Vagina (tissue), 2 donors: ENCODE results near the gene ESPNL. TPM values are rescaled to one million over a fixed set of nuclear protein-coding genes. Genes with fewer than 3 reads are reported as not detected.

Experiments
- DNase-seq, 2 donors: peaks; one replicate each; pipeline ENCODE4 v3.0.0-alpha.2; 2017; ENCODE audit errors: extremely low spot score in 2 of 2
- H3K27ac ChIP-seq: fragments of 200-600 bp; sonication (generic); one replicate; pipeline ENCODE4 v1.5.1; 2019
- H3K27me3 ChIP-seq: fragments of 200-600 bp; sonication (generic); one replicate; pipeline ENCODE4 v1.5.1; 2019
- H3K36me3 ChIP-seq, 2 donors: fragments of 200-600 bp; sonication (generic); one replicate each; pipeline ENCODE4 v1.5.1; 2017 to 2019
- H3K4me1 ChIP-seq: fragments of 200-600 bp; sonication (generic); one replicate; pipeline ENCODE4 v1.5.1; 2019
- H3K4me3 ChIP-seq, 2 donors: fragments of 200-600 bp; sonication (generic); 1 replicate in 1 of 2; 2 replicates in 1 of 2; pipeline ENCODE4 v1.5.1; 2016 to 2019
- H3K9me3 ChIP-seq: fragments of 200-600 bp; sonication (generic); one replicate; pipeline ENCODE4 v1.5.1; 2019
- CTCF ChIP-seq, 3 experiments: fragments of 450-650 bp in 2 of 3; fragments of 200-600 bp in 1 of 3; sonication (generic) in 1 of 3; IDR thresholded peaks; one replicate each; pipeline ENCODE4 v1.5.1; 2017 to 2019; ENCODE audit warnings: antibody characterized with exemption in 3 of 3, mild to moderate bottlenecking in 2 of 3, moderate library complexity in 2 of 3
- POLR2A ChIP-seq, 2 donors: fragments of 450-650 bp; IDR thresholded peaks; one replicate each; pipeline ENCODE4 v1.6.1; 2017; ENCODE audit warnings: antibody characterized with exemption in 2 of 2, mild to moderate bottlenecking in 2 of 2, moderate library complexity in 2 of 2
- POLR2AphosphoS5 ChIP-seq, 2 donors: sonication (generic); formaldehyde crosslinking; IDR thresholded peaks; one replicate each; pipeline ENCODE4 v1.9.0; 2017; ENCODE audit warnings: antibody characterized with exemption in 2 of 2, mild to moderate bottlenecking in 2 of 2, low read depth in 1 of 2; ENCODE audit not compliant: insufficient read depth in 1 of 2
- intact Hi-C: fragments of 100-400 bp; cut with DNase I; formaldehyde crosslinking; loops from one replicate; pipeline ENCODE4 v1.15.1; 2023
- total RNA-seq: library from RNA; depleted of rRNA; stranded (reverse); fragments of >200 nt; gene quantifications from one replicate; pipeline ENCODE4 v1.2.3, GENCODE V29; 2016

ESPNL gene
- total RNA-seq, 1 donor from 2014 or later: 0.74 TPM

DNA sequence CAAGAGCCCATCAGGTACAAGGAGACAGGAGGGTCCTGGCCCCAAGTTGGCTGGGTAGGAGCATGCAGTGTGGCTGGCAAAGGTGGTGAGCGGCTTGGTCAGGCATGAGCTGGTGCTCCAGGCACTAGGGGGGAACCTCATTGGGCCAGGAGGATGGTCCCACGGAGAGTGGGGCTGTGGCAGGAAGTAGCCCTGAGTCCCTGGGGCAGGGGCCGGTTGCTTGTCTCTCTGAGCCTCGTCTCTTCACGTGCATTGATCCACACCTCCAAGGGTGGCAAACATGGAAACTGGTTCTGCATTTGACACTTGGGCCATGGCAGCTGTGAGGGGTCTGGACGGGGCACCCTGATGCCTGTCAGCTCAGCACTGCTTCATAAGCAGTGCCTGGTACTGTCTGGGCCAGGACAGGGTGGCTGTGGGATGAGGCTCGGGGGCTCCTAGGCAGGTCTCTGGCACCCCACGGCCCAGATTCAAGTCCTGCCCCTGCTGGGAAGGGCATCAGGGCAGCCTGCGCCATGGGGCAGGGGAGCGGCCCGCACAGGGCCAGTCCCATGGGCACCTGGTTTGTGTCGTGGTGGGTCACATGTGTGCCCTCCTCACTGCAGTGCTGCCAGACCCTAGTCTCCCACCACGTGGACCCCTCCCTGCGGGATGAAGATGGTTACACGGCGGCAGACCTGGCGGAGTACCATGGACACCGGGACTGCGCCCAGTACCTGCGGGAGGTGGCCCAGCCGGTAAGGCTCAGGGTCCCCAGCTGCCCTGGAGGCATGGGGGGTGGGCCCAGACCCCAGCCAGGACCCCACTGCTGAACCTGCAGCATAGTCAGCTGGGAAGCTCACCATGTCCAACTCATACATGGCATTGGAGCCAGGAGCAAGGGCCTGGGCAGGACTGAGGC, 16.4 kb downstream of the ESPNL start:
- Histone ChIP-seq H3K27ac (no peak overlapping the region), H3K27me3 (no peaks in the 10 kb centered on the region), H3K36me3 (no peaks in the 10 kb centered on the region), H3K4me1 (no peaks in the 10 kb centered on the region), H3K4me3 (no peak overlapping the region), H3K9me3 (no peaks in the 10 kb centered on the region)
- no peak for TF ChIP-seq POLR2A (IDR thresholded peaks at IDR 0.05)
- no peak for DNase-seq
- intact Hi-C loops: no loop called here

DNA sequence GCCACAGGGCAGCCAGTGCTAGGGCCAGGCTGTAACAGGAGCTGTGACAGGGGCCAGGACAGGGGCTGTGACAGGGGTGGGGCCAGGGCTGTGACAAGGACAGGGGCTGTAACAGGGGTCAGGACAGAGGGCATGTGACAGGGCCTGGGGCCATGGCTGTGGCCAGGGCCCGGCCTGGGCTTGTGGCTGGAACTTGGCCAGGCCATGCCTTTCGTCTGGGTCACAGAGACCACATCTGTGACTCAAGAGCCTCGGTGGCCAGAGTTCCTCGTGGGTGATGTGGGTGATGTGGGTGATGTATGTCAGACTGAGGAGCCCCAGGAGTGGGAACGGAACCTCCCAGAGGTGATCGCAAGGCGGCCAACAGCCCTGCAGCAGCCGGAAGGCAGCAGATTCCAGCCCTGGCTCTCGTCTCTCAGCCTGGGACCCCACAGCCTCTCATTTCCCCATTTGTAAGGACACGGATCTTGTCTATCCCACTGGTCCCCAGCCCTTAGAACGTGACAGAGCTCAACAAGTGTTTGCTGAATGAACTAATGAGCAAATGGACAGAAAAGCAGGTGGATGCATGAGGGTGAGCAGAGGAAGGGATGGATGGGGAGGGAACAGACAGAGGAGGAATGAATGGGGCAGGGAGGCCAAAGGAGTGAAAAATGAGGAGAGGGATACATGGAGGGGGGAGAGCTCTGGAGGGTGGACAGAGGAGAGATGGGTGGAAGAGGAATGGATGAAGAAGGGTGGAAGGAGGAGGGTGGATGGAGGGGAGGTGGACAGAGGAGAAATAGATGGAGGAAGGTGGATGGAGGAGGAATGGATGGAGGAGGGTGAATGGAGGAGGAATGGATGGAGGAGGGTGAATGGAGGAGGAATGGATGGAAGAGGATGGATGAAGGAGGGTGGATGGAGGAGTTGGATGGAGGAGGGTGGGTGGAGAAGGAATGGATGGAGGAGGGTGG, 17.3 kb downstream of the ESPNL start:
- no peak overlapping the region for H3K27ac ChIP-seq
- DNase-seq: no peak
- no peak overlapping the region for H3K4me3 ChIP-seq
- H3K9me3 ChIP-seq: no peaks in the 10 kb centered on the region
- no peaks in the 10 kb centered on the region for H3K36me3 ChIP-seq
- intact Hi-C loops: no loop called here
- no peaks in the 10 kb centered on the region for H3K27me3 ChIP-seq
- TF ChIP-seq POLR2AphosphoS5 (IDR thresholded peaks at IDR 0.05; ENCODE audit: insufficient read depth in 1 of 2, low read depth in 1 of 2) (no peak), POLR2A (IDR thresholded peaks at IDR 0.05) (no peak), CTCF (IDR thresholded peaks at IDR 0.05) (no peak)
- H3K4me1 ChIP-seq: no peaks in the 10 kb centered on the region

DNA sequence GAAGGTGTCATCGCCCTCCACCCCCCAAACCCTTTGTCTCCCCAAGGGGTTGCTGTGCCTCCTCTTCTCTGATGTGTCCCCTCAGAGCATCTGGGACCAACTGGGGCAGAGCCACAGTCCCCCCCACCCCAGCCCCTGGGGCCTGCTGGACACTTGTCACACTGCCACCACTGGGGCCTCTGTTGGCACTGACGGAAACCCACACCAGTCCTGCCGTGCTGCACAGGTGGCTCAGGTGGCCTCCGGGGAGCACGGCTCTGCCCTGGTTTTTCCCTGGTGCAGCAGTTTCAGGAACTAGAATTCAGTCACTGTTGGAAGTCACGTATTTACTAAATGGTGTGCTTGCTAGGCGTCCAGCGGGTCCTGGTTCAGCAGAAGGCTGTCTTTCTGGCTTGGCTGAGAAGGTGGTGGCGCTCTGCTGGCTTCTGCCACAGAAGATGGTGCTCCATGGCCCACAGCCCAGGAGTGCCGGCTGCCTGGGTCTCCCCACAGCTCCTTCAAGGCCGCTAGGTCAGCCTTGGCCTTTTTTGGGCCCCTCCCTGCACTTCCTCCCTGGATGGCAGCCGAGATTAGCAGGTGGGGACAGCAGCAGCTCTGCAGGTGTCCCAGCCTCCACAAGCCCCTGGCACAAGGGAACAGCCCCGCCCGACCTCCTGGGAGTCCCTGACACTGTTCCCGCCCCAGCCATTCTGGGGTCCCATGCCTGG, 19.8 kb downstream of the ESPNL start:
- TF ChIP-seq POLR2AphosphoS5 (IDR thresholded peaks at IDR 0.05; ENCODE audit: insufficient read depth in 1 of 2, low read depth in 1 of 2): no peak
- TF ChIP-seq POLR2A (IDR thresholded peaks at IDR 0.05): no peak
- TF ChIP-seq CTCF (IDR thresholded peaks at IDR 0.05): no peak
- H3K36me3 ChIP-seq: no peaks in the 10 kb centered on the region
- no peak for DNase-seq
- intact Hi-C loops: no loop called here
- no peaks in the 10 kb centered on the region for H3K9me3 ChIP-seq
- no peaks in the 10 kb centered on the region for H3K27me3 ChIP-seq
- no peak overlapping the region for H3K27ac ChIP-seq
- H3K4me3 ChIP-seq: no peak overlapping the region
- H3K4me1 ChIP-seq: no peaks in the 10 kb centered on the region

DNA sequence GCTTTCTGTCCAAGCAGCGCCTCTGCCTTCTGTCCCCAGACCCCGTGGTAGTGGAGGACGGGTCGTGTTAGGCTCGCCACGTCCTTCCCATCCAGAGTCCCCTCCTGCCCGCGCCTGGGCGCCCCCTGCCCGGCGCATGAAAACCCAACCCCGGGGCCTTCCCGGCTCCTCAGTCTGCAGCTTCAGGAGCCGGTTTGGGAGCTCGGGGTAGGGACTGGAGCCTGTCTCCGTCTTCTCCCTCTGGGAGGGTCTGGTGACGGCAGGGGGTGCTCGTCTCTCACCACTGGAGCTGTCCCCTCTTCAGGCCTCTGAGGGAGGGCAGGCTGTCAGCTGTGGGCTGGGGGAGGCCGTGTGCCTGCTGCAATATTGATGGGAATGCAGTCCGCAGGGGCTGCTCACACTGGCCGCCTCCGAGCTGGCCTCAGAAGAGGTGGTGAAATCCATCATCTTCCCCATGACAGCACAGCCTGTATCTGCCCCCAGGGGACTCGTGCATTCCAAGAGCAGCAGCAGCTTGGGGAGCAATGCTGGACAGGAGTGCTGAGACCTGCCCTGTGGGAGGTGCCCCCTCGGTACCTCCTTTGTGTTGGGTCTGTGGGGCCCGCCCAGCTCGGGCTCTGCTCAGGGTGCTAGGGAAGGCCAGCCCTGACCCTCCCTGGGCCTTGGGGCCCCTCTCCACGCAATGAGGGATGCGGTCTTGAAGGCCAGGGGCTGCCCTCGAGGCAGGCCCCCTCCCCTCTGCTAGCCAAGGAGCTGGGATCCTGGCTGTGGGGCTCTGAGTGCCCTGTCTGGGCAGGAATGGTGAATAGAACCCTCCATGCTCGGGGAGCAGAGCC, 20.5 kb downstream of the ESPNL start:
- TF ChIP-seq POLR2AphosphoS5 (IDR thresholded peaks at IDR 0.05; ENCODE audit: insufficient read depth in 1 of 2, low read depth in 1 of 2): no peak
- TF ChIP-seq POLR2A (IDR thresholded peaks at IDR 0.05): no peak
- no peak for TF ChIP-seq CTCF (IDR thresholded peaks at IDR 0.05)
- intact Hi-C loops: no loop called here
- no peak overlapping the region for H3K4me3 ChIP-seq
- no peaks in the 10 kb centered on the region for H3K27me3 ChIP-seq
- DNase-seq: no peak
- no peaks in the 10 kb centered on the region for H3K36me3 ChIP-seq
- H3K4me1 ChIP-seq: no peaks in the 10 kb centered on the region
- no peak overlapping the region for H3K27ac ChIP-seq
- H3K9me3 ChIP-seq: no peaks in the 10 kb centered on the region
